IPS DF 6.9 (cell line): ENCODE results near the gene JPH3.

Experiments
- DNase-seq: peaks from one replicate; pipeline ENCODE4 v3.0.0-alpha.2; 2013; ENCODE audit warnings: low read depth, low spot score
- H3K27ac ChIP-seq: one replicate; pipeline ENCODE4 v1.5.1; 2013; ENCODE audit warnings: low read length, control low read depth
- H3K27me3 ChIP-seq: 2 replicates; pipeline ENCODE4 v1.6.1; 2013; ENCODE audit warnings: mild to moderate bottlenecking, low read length; ENCODE audit not compliant: control insufficient read depth, insufficient read depth
- H3K36me3 ChIP-seq: 2 replicates; pipeline ENCODE4 v1.6.1; 2013; ENCODE audit warnings: low read length; ENCODE audit not compliant: control insufficient read depth, insufficient read depth
- H3K4me1 ChIP-seq: 2 replicates; pipeline ENCODE4 v1.6.1; 2013; ENCODE audit warnings: low read length; ENCODE audit not compliant: control insufficient read depth, insufficient read depth
- H3K4me3 ChIP-seq: 2 replicates; pipeline ENCODE4 v1.5.1; 2013; ENCODE audit warnings: mild to moderate bottlenecking, low read length
- H3K9me3 ChIP-seq: 2 replicates; pipeline ENCODE4 v1.6.1; 2013; ENCODE audit warnings: low read length, inconsistent platforms; ENCODE audit not compliant: control insufficient read depth, insufficient read depth
- WGBS: extraction: QIAGEN DNeasy Blood & Tissue Kit; methylation state at CpG from one replicate; pipeline ENCODE4 v1.1.7; 2013; ENCODE audit warnings: mixed read lengths, missing lambda C conversion rate; ENCODE audit not compliant: insufficient read length, insufficient coverage; 5-methylcytosine and 5-hydroxymethylcytosine counted together

JPH3 gene

DNA sequence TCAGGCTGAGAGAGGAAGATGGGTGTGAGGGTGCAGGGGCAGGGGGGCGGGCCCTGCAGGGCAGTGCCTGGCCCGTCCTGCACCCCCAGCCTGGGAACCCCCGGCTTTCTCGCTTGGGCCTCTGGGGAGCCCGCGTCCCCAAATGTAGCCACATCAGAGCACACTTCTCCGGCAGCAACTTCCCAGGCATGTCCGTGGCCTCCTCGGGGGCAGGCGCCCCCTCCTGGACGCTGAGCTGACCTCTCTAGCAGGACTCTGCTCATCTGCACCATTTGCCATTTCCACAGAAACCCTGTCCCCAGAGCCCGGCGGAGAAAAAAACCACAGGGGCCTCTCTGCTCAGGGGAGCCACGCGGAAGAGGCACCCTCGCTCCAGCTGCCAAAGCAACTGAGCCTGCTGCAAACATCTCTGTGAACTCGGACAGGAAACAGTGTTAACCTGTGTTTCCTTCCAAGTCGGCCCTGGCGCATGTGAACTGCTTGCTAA is 100.1 kb downstream of the JPH3 start:
- Histone ChIP-seq H3K9me3 (no peaks in the 10 kb centered on the region), H3K4me1 (0 out of 2 replicates have a peak, but pooled peaks cover 1% of the 10 kb centered on the region), H3K27me3 (no peaks in the 10 kb centered on the region), H3K27ac (no peak overlapping the region), H3K36me3 (peaks cover 26% of the 10 kb centered on the region), H3K4me3 (no peak overlapping the region)
- DNase-seq = no peak
- no CpG with 5 or more reads among the region's 19 CpGs for WGBS

DNA sequence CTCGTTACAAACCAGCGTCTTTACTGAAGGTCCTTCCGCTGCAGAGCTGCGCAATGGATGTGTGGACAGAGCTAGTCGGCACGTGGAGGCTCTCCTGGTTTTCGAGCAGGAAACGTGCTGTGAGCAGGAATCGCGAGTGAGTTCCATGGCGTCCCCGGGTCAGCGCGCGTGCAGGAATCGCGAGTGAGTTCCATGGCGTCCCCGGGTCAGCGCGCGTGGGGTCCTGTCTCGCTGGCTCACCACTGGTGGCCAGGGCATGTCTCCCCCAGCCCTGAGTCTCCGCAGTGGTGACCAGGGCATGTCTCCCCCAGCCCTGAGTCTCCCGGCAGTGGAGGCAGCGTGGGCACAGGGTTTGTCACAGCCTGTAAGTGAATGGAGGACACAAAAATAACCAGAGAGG is 100.8 kb downstream of the JPH3 start:
- DNase-seq = no peak
- H3K27me3 ChIP-seq = no peaks in the 10 kb centered on the region
- H3K27ac ChIP-seq = no peak overlapping the region
- 0 out of 2 replicates have a peak, but pooled peaks cover 1% of the 10 kb centered on the region for H3K4me1 ChIP-seq
- H3K9me3 ChIP-seq = no peaks in the 10 kb centered on the region
- no peak overlapping the region for H3K4me3 ChIP-seq
- no CpG with 5 or more reads among the region's 26 CpGs for WGBS
- peaks cover 28% of the 10 kb centered on the region for H3K36me3 ChIP-seq

DNA sequence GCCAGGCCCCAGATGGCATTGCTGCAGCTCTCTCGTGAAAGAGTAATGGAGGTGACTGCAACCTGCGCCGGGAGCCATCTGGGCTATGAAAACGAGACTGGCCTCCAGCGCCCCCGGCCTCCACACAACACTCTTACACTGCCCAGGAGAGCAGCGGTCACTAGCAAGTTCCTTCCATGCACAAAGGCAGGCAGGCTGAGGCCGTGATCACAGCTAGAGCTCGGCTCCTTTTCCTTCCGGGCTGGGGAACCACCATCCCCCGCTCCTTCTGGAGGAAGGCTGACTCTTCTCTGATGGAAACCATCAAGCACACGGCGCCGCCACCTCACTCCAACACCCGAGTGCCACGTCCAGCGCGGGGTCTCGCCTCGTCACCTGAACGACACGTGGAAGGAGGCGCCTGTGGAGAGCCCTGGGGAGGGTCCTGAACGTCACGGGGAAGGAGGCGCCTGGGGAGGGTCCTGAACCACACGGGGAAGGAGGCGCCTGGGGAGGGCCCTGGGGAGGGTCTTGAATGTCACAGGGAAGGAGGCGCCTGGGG is 101.6 kb downstream of the JPH3 start:
- no CpG with 5 or more reads among the region's 29 CpGs for WGBS
- Histone ChIP-seq H3K9me3 (no peaks in the 10 kb centered on the region), H3K36me3 (peaks cover 24% of the 10 kb centered on the region), H3K27me3 (no peaks in the 10 kb centered on the region), H3K27ac (no peak overlapping the region), H3K4me1 (0 out of 2 replicates have a peak, but pooled peaks cover 1% of the 10 kb centered on the region), H3K4me3 (no peak overlapping the region)
- DNase-seq = no peak

DNA sequence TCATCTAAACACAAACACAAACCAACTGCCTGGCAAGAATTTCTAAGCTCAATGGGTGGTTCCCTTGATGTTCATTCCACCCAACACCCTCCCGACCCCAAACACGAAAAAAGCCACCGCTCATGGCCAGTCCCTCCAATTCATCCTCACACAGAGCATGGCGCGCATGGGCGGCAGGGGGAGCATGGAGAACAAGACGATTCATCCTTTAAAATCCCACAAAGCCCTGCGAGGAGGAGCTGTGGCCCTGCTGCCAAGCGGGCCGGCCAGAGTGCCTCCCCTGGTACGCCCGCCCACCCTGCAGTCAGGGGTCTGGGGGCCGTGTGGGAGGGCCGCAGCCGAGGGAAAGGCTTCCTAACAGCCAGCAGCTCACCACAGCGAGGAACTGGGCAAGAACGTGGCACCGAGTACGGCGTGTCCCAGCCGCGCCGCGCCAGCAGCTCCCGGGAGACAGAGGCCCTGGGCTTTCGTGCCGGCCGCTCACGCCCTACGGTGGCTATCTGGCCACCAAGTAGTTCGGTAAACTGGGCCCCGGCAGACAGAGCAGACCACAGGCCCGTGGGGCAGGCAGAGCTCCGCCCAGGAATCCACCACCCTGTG is 102.5 kb downstream of the JPH3 start:
- Histone ChIP-seq H3K4me3 (no peak overlapping the region), H3K36me3 (peaks cover 30% of the 10 kb centered on the region), H3K27me3 (no peaks in the 10 kb centered on the region), H3K9me3 (no peaks in the 10 kb centered on the region), H3K27ac (no peak overlapping the region), H3K4me1 (0 out of 2 replicates have a peak, but pooled peaks cover 1% of the 10 kb centered on the region)
- no peak for DNase-seq
- no CpG with 5 or more reads among the region's 34 CpGs for WGBS

DNA sequence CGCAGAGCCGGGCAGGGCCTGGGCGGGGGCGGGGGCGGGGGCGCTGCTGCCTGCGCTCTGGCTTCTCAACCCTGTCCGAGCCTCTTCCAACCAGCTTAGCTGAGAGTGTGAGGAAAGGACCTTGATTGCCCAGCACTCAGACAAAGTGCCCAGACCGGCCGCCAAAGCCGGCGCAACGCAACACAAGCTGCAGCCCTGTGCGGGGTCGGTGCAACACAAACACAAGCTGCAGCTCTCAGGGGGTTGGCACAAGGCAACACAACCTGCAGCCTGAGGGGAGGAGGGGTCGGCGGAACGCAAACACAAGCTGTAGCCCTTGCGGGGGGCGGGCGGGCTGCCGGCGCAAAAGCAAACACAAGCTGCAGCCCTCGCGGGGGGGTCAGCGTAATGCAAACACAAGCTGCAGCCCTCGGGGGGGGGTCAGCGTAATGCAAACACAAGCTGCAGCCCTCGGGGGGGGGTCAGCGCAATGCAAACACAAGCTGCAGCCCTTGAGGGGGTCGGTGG is 103.5 kb downstream of the JPH3 start:
- no CpG with 5 or more reads among the region's 31 CpGs for WGBS
- H3K4me1 ChIP-seq = 0 out of 2 replicates have a peak, but pooled peaks cover 1% of the 10 kb centered on the region
- peaks cover 28% of the 10 kb centered on the region; the same call in 1 of the 2 replicates for H3K36me3 ChIP-seq
- no peaks in the 10 kb centered on the region for H3K27me3 ChIP-seq
- H3K9me3 ChIP-seq = no peaks in the 10 kb centered on the region
- no peak overlapping the region for H3K4me3 ChIP-seq
- H3K27ac ChIP-seq = no peak overlapping the region
- no peak for DNase-seq

DNA sequence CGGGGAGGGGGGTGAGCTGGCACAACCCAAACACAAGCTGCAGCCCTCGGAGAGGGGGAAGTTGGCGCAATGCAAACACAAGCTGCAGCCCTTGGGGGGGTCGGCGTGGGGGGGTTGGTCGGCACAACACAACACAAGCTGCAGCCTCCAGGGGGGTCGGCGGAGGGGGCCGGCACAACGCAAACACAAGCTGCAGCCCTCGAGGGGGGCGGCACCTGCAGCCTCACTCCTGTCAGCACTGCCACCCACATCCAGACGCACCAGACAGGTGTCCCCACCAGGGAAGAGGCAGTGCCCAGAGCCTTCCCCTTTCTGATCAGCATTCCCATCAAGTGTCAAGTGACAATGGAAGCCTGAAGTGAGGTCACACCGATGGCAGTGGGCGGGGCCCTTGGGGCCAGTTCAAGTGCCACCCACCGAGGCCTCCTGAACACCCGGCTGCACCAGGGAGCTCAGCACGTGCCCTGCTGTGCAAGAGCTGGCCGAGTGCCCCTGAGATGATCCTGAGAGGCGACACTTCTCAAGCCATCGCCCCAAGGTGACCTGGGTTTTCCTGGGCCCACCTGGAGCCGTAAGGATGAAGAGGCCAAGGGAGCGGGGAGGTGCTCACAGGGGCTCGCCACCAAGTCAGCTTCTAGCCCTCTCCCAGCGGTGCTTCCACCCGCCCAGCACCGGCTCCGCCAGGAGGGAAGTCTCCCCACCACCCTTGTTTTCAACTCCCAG is 104.1 kb downstream of the JPH3 start:
- no CpG with 5 or more reads among the region's 28 CpGs for WGBS
- Histone ChIP-seq H3K27ac (no peak overlapping the region), H3K4me1 (0 out of 2 replicates have a peak, but pooled peaks cover 1% of the 10 kb centered on the region)

DNA sequence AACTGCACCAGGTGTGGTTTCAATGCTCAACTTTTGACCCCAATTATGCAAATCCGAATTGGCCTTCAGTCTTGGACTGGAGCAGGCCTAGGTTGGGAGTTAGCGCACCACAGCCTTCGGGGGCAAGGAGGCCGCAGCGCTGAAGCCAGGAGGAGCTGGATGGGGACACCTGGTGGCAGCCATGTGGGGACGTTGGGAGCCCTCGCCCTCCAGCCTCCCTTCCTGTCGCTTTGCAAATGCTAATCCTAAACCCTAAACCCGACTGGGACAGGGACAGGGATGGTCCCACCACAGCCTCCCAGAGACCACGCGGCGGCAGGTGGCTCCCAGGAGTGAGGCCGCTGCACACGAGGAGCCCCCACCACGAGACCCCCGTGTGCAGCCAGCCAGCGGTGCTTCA is 104.8 kb downstream of the JPH3 start:
- Histone ChIP-seq H3K27me3 (no peaks in the 10 kb centered on the region), H3K4me1 (0 out of 2 replicates have a peak, but pooled peaks cover 1% of the 10 kb centered on the region), H3K9me3 (no peaks in the 10 kb centered on the region), H3K27ac (no peak overlapping the region), H3K4me3 (no peak overlapping the region), H3K36me3 (peaks cover 27% of the 10 kb centered on the region)
- DNase-seq = peak; percentile 11
- WGBS = no CpG with 5 or more reads among the region's 17 CpGs

More for the DNA sequence above, 104.1 kb downstream of the JPH3 start:
- Histone ChIP-seq H3K36me3 (peaks cover 32% of the 10 kb centered on the region), H3K4me3 (no peak overlapping the region), H3K9me3 (no peaks in the 10 kb centered on the region), H3K27me3 (no peaks in the 10 kb centered on the region)
- no peak for DNase-seq

DNA sequence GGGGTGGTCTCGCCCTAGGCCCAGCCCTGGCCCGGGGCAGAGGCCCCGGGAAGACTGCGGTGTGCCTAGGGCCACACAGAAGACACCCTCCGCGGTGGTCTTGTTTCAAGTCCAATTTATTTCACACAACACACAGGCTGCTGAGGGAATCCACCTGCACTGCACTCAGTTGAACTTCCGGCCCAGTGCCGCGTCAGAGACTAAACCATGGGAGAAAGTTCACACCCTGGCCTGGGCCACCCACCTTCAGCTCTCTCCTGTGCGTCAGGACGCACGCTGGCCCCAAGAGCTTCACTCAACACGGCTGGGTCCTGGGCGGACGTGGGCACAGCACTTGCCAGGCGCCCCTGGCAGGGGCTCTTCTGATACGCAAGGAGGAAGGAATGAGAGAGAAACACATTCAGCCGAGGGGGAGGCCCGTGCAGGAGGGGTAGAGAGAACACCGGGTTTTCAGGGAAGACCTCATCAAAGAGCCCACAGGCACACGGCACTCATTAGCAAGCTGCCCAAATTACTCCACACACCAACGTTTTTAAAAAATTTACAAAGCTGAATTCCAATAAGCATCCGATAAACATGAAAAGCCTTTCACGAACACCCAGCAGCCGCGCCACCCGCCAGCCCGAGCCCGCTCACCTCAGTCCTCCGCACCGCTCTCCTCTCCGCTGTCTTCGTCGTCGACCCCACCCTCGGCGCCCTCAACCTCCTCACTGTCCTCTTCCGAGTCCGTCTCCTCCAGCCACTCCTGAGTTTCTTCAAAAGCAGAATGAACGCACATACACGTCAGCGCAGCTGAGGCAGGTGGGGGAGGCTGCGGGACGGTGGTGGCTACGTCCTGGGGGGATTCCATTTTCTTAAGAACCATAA is 105.6 kb downstream of the JPH3 start:
- DNase-seq = no peak
- no CpG with 5 or more reads among the region's 45 CpGs for WGBS
- 0 out of 2 replicates have a peak, but pooled peaks cover 1% of the 10 kb centered on the region for H3K4me1 ChIP-seq
- no peaks in the 10 kb centered on the region for H3K9me3 ChIP-seq
- no peak overlapping the region for H3K27ac ChIP-seq
- no peaks in the 10 kb centered on the region for H3K27me3 ChIP-seq
- H3K4me3 ChIP-seq = no peak overlapping the region
- peaks cover 26% of the 10 kb centered on the region for H3K36me3 ChIP-seq

DNA sequence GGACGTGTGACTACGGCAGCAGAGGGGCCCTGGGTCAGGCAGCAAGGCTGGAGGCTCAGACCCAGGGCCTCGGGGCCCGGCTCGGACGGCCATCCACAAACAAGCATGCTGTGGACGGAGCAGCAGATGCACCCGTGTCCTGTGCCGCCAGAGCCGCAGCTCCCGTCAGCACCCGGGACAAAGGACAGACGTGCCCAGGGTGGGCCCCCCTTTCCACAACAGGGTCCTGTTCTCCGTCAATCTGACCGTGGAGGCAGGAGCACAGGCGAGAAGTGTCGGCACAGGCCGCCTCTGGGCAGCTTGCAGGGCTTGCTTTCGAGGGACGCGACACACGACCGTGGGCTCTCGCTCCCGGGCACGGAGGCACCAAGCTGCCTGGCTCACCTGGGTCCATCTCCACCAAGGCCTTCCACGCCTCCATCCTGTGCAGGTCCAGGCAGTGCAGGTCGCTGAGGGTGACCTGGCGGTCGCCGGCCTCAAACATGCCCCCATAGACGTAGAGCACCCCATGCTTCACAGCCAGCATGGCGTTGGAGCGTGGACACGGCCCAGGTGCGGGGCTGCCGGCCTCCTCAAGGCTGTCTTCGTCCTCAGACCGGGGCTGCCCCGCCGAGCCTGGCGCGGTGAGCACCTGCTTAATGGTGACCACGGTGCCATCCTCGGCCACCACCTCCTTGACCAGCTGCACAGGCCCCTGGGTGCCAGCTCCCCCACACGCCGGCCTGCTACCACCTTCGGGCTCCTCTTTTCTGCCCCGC is 106.8 kb downstream of the JPH3 start:
- no CpG with 5 or more reads among the region's 49 CpGs for WGBS
- H3K36me3 ChIP-seq = peaks cover 26% of the 10 kb centered on the region

More for the DNA sequence above, 106.8 kb downstream of the JPH3 start:
- 0 out of 2 replicates have a peak, but pooled peaks cover 1% of the 10 kb centered on the region for H3K4me1 ChIP-seq
- H3K4me3 ChIP-seq = no peak overlapping the region
- H3K27ac ChIP-seq = no peak overlapping the region
- H3K27me3 ChIP-seq = no peaks in the 10 kb centered on the region
- H3K9me3 ChIP-seq = no peaks in the 10 kb centered on the region
- no peak for DNase-seq
